Kasumi-1 (cell line): Measurements from ENCODE around the gene LAMP5.

Experiments used
- DNase-seq, 2 experiments: peaks; one replicate each; lab custom pipeline; 2025; lab: John Stamatoyannopoulos, UW

LAMP5 gene

DNA sequence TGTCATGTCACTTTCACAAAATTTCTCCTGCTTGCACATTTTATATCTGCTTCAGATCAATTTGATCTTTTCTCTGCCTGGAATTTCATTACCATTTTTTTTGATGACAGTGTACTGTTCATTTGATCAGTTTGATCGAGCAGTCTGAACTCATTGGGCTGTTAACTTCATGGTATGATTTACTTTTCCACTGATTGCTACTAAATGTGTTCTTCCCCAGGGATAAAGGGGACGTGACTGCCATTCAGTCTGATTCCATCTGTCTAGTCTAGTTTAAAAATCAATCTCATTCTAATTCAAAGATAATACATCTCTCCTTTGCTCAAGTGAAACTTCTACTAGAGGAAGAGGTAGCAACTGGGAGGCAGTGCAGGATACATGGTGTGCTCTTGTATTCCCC is 21.1 kb downstream of the LAMP5 start:
- DNase-seq: no peak

DNA sequence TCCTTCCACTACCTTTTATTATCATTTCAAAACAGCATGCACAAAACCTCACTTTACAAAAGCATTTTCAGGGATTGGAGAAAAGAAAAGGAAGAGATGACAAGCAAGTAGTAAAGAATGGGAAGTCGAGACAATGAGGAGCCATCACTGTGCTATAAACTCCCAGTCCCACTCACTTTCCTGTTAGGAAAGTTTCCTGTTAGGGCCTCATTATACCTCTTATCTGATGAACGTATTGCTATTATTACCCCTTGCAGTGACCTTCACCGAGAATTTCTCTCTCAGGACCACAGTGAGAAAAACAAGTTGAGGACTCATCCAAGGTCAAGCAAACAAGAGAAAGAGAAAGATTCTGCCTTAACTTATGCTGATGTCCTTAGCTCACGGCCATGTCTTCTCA is 28.8 kb downstream of the LAMP5 start:
- DNase-seq: no peak

DNA sequence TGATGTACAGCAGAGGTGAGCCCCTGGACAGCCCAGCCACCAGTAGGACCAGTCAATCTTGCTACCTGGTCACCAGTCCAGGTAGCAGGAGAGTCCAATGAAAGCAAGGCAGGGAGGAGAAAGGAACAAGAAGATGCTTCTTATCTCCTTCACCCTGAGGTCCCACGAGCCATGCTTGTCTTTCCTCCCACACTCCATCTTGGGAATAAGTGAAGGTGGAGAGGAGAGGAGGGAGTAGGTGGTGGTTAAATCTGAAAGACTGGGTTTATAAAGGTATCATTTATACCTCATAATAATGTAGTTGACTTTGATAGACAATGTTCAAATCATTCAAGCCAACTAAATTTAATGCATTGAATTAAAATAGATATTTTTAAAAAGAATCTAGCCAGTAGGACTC is 35.9 kb downstream of the LAMP5 start:
- DNase-seq: no peak

DNA sequence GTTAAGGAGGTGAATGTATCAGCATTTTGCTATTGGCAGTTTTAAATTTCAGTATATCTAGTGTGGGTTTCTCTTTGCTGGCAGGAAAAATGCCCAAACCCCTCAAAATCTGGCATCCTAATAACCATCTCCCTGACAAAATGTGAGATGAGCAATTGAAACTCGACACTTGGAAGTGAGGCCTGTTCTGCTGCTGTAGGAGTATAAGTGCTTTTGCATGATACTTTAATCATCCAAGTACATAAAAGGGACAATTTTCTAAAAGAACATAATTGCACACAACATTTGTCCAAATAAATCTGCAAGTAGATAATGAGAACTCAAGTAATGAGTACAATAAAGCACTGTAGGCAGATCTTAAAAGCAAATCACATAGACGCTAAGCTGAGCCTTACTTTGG is 36.5 kb downstream of the LAMP5 start:
- no peak for DNase-seq

DNA sequence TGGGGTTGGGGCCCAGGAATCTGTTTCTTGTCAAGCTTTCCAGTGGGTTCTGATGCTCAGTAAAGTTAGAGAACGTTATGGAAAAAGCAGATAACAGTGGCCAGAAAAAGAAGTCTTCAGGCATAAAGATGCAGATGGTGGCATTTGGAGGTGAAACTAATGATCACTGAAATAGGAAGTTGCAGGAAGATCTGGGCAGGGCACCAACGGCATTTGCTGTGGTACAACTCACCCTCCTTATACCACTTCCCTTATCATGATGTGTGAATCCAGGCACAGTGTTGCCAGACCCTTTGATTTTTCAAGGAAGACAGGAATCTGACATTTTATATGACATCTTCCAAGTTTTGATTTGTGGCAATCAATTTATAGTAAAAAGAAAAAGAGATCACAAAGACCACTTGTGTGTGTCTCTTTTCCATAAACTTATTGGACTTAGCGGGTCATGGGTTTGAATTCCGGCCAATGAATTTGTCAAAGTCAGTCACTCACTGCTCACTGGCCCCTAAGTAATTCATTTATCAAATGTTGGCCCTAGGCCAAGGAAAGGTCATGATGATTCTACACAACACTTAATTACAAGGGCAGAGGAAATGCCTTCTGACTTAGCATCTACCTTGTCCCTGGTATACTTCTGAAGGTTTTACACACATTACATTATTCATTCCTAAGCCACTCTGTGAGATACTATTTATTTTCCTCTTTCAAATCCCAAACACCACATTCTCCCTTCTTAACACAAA is 37.6 kb downstream of the LAMP5 start:
- no peak for DNase-seq

DNA sequence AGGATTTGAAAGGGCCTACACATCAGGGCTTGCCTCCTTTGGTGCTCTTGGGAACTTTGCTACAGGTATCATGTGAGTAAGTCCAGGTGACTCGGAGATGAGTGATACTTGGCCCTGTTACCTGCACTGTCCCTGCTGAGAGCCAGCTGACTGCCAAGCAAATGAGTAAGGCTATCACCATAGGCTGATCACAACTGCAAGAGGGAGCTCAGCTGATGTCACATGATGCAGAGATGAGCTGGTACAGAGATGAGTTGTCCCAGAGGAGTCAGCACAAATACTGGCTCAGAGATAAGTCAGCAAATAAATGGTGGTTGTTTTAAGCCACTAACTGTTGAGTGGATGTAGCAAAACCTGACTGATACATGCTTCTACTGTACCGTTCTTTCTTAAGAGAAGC is 41.4 kb downstream of the LAMP5 start:
- DNase-seq: no peak

DNA sequence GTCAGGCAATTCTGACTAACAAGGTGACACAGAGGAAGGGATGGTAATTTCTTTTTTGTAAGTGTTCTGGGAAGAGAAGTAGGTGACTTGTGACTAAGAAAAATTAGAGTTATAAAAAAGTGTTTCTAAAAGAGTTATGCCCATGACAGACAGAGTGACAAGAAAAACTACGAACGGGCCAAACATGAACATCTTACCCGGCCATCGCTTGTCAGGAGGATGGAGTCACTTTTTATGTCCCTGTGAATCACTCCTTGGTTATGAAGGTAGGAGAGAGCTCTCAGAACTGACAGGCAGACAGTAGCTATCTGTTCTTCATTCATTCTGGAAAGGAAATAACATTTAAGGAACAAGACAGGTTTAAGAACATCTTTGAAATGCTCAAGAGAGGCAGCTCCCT is 43.0 kb downstream of the LAMP5 start:
- no peak for DNase-seq

DNA sequence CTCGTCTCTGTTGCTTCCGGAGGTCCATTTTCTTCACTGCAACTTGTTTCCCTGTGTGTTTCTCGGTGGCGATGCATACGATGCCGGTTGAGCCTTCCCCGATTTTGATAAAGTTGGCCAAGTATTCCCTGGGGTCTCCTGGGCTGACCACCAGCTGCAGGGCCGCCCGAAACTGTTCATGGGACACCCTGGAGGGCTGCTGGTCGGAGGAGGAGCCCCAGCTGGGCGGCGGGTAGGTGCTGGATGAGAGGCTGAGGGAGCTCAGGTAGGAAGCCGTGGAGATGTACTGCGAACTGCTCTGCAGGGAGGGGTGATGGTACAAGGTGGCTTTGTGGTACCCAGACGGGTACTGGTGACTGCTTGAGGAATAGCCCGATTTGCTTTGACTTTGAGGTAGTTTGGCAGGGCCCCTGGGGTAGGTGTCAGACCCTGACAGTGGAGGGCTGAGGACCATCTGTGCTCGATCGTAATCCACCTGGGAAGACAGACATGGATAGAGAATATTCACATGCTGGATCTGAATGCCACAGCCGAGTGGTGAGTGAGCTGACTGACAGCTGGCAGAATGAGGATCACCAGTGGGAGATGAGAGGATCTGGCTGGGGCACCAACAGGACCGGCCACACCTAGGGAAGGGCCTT is 51.6 kb downstream of the LAMP5 start:
- no peak for DNase-seq

DNA sequence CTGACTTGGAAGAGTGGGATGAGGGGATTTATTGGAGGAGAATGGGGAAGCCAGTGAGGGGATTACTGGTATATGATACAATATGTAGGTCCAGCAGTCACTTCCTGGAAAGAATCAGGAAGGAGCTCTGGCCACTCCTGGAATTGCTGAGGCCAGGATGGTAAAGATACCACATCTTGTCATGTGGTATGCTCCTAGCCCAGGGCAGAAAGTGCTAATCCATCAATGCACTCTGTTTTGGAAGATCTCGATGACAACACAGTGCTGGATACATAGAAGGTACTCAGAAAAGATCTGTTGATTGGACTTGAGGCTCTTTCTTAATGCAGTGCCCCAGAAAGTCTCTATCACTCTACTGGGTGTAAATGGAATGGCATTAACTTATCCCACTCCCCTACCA is 52.6 kb downstream of the LAMP5 start:
- DNase-seq: no peak

DNA sequence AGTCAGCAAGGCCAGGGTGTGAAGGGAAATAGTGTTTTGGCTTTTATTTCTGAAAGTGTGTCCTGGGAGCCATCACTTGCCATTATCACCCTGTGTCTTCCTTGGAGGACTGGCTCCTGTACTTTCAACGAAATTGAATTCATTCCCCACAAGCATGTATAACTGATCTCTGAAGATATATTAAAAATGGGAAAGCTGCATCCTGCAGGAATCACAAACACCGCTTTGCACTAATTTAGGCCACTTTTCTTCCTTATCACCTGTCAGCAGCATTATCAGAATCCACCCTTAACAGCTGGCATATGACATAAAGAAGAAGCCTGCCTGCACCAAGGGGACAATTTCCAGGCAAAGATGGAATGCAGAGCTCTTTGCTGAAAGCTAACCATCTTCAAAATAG is 56.2 kb downstream of the LAMP5 start:
- no peak for DNase-seq

DNA sequence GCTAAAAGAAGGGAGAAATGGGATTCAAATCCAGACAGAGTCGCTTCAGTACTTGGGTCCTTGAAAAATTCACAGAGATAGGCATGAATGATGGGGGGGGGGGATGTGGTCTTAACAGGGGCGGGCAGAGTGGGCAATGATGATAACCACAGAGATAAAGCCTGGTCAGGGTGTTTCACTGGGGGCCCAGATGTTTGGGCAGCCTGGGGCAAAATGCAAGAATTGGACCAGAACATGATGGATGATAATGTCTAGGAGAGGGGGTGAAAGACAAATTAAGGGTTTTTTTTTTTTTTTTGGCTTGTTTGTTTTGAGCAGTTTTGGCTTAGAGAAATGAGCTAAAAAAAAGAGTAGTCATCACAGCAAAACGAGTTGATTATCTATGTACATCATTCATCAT is 57.4 kb downstream of the LAMP5 start:
- no peak for DNase-seq

DNA sequence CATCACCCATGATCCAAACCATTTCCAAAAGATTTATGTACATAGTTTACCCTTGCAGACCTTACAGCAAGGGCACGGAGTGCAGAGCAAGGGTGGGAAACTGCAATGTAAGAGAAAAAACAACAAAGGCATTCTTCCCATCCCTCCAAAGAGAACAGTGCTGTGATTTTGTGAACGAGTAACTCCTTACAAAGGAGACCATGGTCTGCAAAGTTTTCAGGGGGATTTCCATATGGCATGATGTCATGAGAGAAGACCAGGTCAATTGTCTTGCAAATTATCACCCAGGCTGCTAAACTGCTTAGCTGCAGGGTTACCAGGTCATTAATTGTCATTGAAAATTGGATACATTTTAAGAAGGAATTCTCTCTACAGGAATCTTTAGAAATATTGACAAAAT is 58.3 kb downstream of the LAMP5 start:
- no peak for DNase-seq

DNA sequence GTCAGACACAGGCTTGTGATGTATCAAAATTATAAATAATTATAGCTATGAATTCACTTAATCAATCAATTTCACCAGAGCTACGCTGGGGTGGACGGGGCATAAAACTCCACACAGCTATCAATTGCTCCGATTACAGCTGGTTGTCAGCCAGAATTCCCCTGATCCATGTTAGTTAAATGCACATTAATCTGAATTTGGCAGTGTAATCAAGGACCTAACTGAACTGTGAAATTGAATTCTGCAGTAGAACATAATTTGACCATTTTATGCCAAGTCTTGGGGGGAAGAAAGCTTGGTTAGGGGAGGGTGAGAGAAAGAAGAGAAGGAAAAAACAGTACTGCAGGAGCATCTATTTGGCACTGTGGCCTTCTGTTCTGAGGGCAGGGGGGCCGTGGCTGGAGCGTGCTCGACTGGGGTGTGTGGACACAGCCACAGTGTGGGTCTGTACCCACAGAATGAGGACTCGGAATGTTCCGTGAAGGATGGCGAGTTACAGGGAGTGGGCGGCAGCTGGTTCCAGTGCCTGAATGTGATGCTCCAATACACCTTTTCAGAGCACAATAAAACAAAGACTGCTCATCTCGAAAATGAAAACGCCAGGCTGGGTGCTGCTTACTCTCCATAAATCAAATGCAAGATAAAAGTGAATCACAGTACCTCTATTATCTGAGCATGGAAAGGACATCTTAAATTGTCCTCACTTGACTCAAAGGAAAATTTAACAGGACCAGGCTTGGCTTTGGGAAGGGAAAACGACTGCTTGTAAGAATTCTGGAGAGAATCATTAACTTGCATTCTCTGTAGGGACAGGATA is 59.2 kb downstream of the LAMP5 start:
- DNase-seq: no peak

DNA sequence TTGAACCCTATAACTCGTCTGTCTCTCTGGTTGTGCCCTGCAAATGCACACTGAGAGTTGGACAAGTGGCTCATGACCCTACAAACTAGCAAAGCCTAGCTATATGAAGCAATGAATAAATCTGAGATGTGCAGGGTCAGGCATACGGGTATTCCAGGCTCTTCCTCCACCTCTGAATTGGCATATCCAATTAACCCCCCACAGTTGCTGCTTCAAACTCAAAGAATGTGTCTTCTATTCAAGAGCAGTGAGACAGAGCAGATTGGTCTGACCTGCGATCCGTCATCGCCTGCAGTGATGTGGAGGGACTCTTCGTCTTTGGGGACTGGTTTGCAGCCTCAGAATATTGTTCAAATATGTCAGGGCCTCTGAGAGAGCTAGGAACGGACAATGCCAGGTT is 59.8 kb downstream of the LAMP5 start:
- DNase-seq: no peak

DNA sequence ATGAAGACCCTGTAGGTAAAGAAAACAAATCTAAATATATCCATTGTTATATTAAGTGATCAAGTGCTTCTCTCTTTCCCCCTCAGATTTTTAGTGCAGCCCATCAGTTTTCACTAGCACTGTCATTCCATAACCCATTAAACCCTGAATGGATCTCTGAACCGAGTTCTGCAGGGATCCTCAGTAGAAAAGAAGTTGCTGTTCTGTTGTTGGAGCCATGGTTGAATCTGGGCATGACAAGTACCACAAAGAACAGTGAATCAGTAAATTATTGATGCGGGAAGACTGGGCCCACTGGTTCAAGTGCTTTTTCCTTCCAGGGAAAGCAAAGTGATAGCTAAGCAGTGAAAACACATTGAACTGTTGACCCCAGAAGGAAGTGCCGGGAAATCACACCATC is 60.4 kb downstream of the LAMP5 start:
- no peak for DNase-seq

DNA sequence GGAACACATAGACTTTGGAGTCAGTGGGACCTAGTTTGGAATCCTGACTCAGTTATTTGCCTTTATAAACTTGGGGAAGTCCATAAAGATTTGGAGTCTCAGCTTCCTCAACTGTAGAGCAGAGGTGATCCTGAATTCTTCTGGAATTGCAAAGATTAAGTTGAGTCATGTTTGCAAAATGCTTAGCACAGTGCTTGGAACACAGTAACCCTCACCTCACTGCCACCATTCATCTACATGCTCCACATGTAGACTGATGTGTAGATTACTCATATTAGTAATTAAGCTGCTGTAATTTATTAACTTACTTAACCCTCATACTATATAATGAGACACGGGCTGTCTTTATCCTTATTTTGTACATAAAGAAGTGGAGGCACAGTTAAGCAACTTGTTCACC is 61.4 kb downstream of the LAMP5 start:
- DNase-seq: no peak

DNA sequence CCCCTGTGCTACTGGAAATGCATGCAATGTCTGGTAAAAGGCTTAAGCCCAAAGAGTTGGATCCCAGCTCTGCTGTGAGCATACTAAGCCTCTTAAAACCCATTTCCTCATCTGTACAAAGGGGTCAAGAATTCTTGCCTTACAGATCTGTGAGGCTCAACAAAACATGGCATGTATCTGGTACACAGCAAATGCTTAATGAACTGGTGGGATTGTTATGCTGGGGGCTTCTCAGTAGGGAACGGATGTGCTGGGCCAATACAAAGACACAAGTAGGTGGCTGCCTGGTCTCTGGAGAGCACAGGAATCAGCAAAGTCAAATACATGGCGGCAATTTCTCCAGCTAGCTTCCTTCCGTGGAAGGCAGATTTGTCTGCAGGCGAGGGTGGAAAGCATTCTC is 62.3 kb downstream of the LAMP5 start:
- DNase-seq: no peak

DNA sequence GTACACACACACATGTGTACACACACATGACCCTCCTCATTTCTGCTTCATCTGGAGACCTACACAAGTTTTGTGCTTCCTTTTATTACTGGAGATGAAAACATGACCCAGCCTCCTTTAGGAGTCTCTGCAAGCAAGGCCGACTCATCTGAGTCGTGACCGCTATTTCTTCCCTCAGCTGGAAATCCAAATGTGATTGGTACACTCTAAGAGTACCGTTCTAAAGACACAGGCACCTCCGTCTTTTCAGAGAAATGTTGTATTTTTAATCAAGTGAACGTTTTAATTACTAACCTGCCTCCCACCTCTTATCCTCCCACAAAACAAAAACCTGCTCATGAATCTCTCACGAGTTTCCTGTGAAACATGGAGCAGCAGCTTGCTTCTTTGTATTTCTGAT is 63.0 kb downstream of the LAMP5 start:
- DNase-seq: no peak

DNA sequence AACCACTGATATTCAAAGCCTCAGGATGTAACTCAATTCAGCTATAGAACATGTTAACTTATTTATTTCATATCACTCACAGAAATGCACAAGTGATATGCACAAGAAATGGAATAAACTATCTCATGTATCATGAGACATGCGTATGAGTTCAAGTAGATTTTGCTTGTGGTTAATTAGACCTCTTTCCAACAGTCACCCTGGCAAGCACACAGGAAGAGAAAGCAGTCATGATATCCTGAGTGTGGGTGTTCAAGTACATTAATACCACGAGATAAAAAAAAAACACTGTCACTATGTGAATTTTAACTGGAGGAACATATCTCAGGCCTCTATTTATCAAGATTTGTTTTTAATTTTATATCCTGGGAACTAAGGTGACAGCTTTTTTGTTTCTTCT is 64.2 kb downstream of the LAMP5 start:
- peak in 1 of 2 experiments; percentile 7 for DNase-seq
